ENCODE measurements around the gene INSYN1. TPM values are rescaled to one million over a fixed set of nuclear protein-coding genes. Genes with fewer than 3 reads are reported as not detected.

INSYN1 gene
- total and polyA plus RNA-seq, 2 donors (not counting 1 experiment from before 2014, with no cell fraction given) = not detected

DNA sequence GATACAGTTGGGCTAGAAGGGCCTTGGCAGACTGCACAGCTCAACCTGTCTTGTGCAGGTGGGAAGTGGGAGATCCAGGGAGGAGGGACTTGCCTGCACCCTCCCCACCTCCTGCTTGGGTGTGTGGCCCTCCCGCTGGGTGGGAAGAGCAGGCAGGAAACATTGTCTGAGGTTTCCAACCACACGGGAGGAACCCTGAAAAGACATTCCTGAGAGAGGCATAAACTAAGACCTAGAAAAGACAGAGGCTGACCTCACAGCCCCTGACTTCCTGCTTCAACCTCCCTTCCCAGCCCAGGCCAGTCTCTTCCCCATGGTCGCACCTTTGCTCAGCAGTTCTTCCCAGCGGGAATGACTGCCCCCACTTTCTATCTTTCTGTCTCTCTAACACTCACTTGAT is 46.3 kb upstream of the INSYN1 start:
- Mint-ChIP-seq H3K4me3 (no peak overlapping the region), H3K9me3 (ENCODE audit: insufficient read depth) (no peaks in the 10 kb centered on the region), H3K27me3 (peaks cover 13% of the 10 kb centered on the region), H3K4me1 (no peaks in the 10 kb centered on the region), H3K27ac (no peak overlapping the region)
- CTCF ChIA-PET = no interaction called here
- Histone ChIP-seq H3K9me3 (ENCODE audit: control extremely low read depth in 1 of 3, control insufficient read depth in 2 of 3, insufficient read depth in 1 of 3, low read length in 2 of 3) (no peaks in the 10 kb centered on the region), H3K27ac (ENCODE audit: low read length in 2 of 2) (no peak overlapping the region), H4K20me1 (ENCODE audit: control insufficient read depth, insufficient read depth, low read length, poor library complexity, severe bottlenecking) (no peaks in the 10 kb centered on the region), H3K4me1 (ENCODE audit: control insufficient read depth in 2 of 2, insufficient read depth in 2 of 2, low read length in 2 of 2) (no peaks in the 10 kb centered on the region), H3K9ac (ENCODE audit: low read length) (no peak overlapping the region), H3K36me3 (replicated peaks in 1 of 2; ENCODE audit: control extremely low read depth in 1 of 2, control insufficient read depth in 1 of 2, extremely low read depth in 1 of 2, insufficient read depth in 2 of 2, low read length in 1 of 2) (no peaks in the 10 kb centered on the region), H3K4me2 (replicated peaks; ENCODE audit: low read depth, low read length, poor library complexity, severe bottlenecking) (no peak overlapping the region), H3K4me3 (ENCODE audit: control extremely low read depth in 1 of 5, extremely low read depth in 1 of 5, insufficient read depth in 1 of 5, low read depth in 2 of 5, low read length in 4 of 5) (no peak overlapping the region), H3K79me2 (ENCODE audit: control insufficient read depth, insufficient read depth, low read length) (no peaks in the 10 kb centered on the region), H3K27me3 (replicated peaks in 1 of 4; ENCODE audit: control extremely low read depth in 1 of 4, control insufficient read depth in 3 of 4, insufficient read depth in 4 of 4, low read length in 3 of 4) (no peaks in the 10 kb centered on the region), H2AFZ (ENCODE audit: insufficient read depth, low read depth, low read length, poor library complexity, severe bottlenecking) (no peak overlapping the region)
- 17% methylated on average over 3 of the region's 4 CpGs for WGBS (ENCODE audit: insufficient coverage)
- POLR2A ChIA-PET = no interaction called here
- intact Hi-C loops (cut with micrococcal nuclease) = no loop called here
- TF ChIP-seq, protein P1, sequence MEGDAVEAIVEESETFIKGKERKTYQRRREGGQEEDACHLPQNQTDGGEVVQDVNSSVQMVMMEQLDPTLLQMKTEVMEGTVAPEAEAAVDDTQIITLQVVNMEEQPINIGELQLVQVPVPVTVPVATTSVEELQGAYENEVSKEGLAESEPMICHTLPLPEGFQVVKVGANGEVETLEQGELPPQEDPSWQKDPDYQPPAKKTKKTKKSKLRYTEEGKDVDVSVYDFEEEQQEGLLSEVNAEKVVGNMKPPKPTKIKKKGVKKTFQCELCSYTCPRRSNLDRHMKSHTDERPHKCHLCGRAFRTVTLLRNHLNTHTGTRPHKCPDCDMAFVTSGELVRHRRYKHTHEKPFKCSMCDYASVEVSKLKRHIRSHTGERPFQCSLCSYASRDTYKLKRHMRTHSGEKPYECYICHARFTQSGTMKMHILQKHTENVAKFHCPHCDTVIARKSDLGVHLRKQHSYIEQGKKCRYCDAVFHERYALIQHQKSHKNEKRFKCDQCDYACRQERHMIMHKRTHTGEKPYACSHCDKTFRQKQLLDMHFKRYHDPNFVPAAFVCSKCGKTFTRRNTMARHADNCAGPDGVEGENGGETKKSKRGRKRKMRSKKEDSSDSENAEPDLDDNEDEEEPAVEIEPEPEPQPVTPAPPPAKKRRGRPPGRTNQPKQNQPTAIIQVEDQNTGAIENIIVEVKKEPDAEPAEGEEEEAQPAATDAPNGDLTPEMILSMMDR (IDR thresholded peaks at IDR 0.05) = no peak
- no peak for TF ChIP-seq EZH2 (IDR thresholded peaks at IDR 0.05; ENCODE audit: borderline replicate concordance, insufficient read depth, low read depth, low read length, poor library complexity, severe bottlenecking)
- no peak for ATAC-seq (ENCODE audit: low read depth)
- DNase-seq = no peak

DNA sequence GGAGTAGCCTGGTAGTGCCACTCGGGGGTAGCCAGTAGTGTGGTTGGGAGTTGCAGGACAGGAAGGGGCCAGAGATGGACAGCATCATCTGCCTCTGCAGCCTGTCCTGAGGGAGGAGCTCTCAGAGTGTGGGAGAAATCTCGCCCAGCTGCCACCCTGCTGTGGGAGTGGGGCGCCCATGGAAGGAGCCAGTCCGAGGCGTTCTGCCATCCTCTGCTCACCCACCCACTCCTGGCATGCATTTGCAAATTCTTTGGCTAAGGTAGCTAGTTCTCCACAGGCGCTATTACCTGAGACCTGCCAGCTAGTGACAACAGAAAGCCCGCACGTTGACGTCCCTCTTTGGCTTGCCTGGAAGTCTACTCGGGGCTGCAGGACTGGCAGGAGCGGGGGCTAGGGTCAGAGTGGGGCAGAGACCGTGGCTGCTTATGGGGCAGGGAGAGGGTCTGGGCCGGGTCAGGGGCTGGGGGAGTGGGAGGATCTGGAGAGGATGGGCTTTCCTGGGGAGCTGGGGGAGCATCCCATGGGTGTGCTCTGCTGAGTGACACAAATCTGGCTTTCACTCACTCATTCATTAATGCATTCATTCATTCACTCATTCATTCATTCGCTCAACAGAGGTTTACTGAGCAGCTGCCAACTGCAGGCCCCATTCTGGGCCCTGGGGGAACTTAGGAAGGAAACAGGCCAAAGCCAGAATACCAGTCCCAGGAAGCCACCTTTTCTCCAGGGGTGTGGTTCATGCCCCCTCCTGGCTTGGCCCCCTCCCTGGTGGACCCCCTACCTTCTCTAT is 44.4 kb upstream of the INSYN1 start:
- POLR2A ChIA-PET = no interaction called here
- no peak for ATAC-seq (ENCODE audit: low read depth)

More for the DNA sequence above, 44.4 kb upstream of the INSYN1 start:
- Mint-ChIP-seq H3K27ac (no peak overlapping the region), H3K9me3 (ENCODE audit: insufficient read depth) (no peaks in the 10 kb centered on the region), H3K4me1 (no peaks in the 10 kb centered on the region), H3K4me3 (no peak overlapping the region), H3K27me3 (peaks cover 14% of the 10 kb centered on the region)
- TF ChIP-seq, protein P1 (IDR thresholded peaks at IDR 0.05) = no peak
- no peak for TF ChIP-seq EZH2 (IDR thresholded peaks at IDR 0.05; ENCODE audit: borderline replicate concordance, insufficient read depth, low read depth, low read length, poor library complexity, severe bottlenecking)
- no peak for DNase-seq
- H2AFZ ChIP-seq (ENCODE audit: insufficient read depth, low read depth, low read length, poor library complexity, severe bottlenecking) = no peak overlapping the region
- H3K4me1 ChIP-seq (ENCODE audit: control insufficient read depth in 2 of 2, insufficient read depth in 2 of 2, low read length in 2 of 2) = no peaks in the 10 kb centered on the region
- CTCF ChIA-PET = interaction anchor here (0.8 kb wide), 1 partner anchor 516 kb away, joined by 3 read pairs; no protein-coding TSS in a partner anchor
- no peak overlapping the region for H3K4me2 ChIP-seq (replicated peaks; ENCODE audit: low read depth, low read length, poor library complexity, severe bottlenecking)
- no peaks in the 10 kb centered on the region for H3K9me3 ChIP-seq (ENCODE audit: control extremely low read depth in 1 of 3, control insufficient read depth in 2 of 3, insufficient read depth in 1 of 3, low read length in 2 of 3)
- no peaks in the 10 kb centered on the region for H4K20me1 ChIP-seq (ENCODE audit: control insufficient read depth, insufficient read depth, low read length, poor library complexity, severe bottlenecking)
- no peaks in the 10 kb centered on the region for H3K27me3 ChIP-seq (replicated peaks in 1 of 4; ENCODE audit: control extremely low read depth in 1 of 4, control insufficient read depth in 3 of 4, insufficient read depth in 4 of 4, low read length in 3 of 4)
- H3K27ac ChIP-seq (ENCODE audit: low read length in 2 of 2) = no peak overlapping the region
- WGBS (ENCODE audit: insufficient coverage) = 87% methylated on average over 13 of the region's 14 CpGs
- H3K79me2 ChIP-seq (ENCODE audit: control insufficient read depth, insufficient read depth, low read length) = no peaks in the 10 kb centered on the region
- no peak overlapping the region for H3K9ac ChIP-seq (ENCODE audit: low read length)
- intact Hi-C loops (cut with micrococcal nuclease) = no loop called here
- no peaks in the 10 kb centered on the region for H3K36me3 ChIP-seq (replicated peaks in 1 of 2; ENCODE audit: control extremely low read depth in 1 of 2, control insufficient read depth in 1 of 2, extremely low read depth in 1 of 2, insufficient read depth in 2 of 2, low read length in 1 of 2)
- H3K4me3 ChIP-seq (ENCODE audit: control extremely low read depth in 1 of 5, extremely low read depth in 1 of 5, insufficient read depth in 1 of 5, low read depth in 2 of 5, low read length in 4 of 5) = no peak overlapping the region
